GM06990 (cell line): ENCODE data around the gene DNAH1.

Source experiments
- DNase-seq: peaks from one replicate; pipeline ENCODE4 v3.0.0-alpha.2; 2011; ENCODE audit not compliant: insufficient read length; ENCODE audit errors: extremely low read depth
- H3K27me3 ChIP-seq: replicated peaks from 2 replicates; pipeline ENCODE4 v1.6.0; 2011; ENCODE audit warnings: low read length; ENCODE audit not compliant: control insufficient read depth, insufficient read depth
- H3K36me3 ChIP-seq: 2 replicates; pipeline ENCODE4 v1.5.1; 2011; ENCODE audit warnings: low read length; ENCODE audit not compliant: control insufficient read depth, insufficient read depth
- H3K4me3 ChIP-seq: replicated peaks from 2 replicates; pipeline ENCODE4 v1.5.1; 2011; ENCODE audit warnings: low read depth, mild to moderate bottlenecking, control low read depth, low read length
- TF ChIP-seq, protein P1 (sequence below): IDR thresholded peaks from 2 replicates; pipeline ENCODE4 v1.5.1; 2011; ENCODE audit warnings: low read length, control low read depth, mild to moderate bottlenecking, inconsistent platforms; ENCODE audit not compliant: insufficient read depth, poor library complexity, severe bottlenecking

DNAH1 gene

DNA sequence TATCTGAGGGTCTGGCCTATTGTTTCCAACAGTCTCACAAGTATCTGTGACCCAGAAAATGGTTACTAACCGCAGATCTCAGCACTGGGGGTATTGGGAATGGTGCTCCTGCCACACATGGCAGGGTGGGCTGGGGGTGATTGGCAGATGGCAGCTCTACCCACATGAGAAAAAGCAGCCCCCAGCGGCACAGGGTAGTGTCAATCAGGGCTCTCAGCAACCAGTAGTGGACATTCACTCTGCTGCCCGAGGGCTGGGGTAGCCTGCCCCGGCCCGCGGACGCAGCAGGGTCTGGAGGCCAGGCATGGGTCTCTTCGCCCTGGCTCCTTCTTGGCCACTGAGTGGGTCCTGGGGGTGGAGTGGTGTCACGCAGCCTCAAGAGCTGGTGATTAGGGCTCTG lies 8.6 kb downstream of the DNAH1 start:
- no peaks in the 10 kb centered on the region for H3K27me3 ChIP-seq
- no peaks in the 10 kb centered on the region for H3K36me3 ChIP-seq
- TF ChIP-seq, protein P1, sequence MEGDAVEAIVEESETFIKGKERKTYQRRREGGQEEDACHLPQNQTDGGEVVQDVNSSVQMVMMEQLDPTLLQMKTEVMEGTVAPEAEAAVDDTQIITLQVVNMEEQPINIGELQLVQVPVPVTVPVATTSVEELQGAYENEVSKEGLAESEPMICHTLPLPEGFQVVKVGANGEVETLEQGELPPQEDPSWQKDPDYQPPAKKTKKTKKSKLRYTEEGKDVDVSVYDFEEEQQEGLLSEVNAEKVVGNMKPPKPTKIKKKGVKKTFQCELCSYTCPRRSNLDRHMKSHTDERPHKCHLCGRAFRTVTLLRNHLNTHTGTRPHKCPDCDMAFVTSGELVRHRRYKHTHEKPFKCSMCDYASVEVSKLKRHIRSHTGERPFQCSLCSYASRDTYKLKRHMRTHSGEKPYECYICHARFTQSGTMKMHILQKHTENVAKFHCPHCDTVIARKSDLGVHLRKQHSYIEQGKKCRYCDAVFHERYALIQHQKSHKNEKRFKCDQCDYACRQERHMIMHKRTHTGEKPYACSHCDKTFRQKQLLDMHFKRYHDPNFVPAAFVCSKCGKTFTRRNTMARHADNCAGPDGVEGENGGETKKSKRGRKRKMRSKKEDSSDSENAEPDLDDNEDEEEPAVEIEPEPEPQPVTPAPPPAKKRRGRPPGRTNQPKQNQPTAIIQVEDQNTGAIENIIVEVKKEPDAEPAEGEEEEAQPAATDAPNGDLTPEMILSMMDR: no peak
- no peak overlapping the region for H3K4me3 ChIP-seq
- DNase-seq: no peak

DNA sequence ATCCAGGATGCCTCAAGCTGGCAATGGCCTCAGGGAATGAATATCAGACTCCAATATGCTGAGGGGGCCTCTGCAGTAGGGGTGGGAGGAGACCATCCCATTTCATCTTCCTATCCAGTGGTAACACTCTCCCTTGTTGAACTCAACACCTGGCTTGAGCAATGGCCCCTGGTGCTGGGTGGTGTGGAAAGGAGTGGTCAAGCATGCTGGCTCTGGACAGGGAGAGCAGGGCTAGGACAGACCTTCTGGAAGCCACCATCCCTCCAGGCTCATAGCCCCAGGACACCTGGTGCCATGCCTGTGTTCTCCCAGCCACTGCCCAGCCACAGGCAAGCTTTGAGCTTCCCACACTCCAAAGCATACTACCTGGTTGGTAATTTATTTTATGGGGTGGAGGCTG lies 9.6 kb downstream of the DNAH1 start:
- H3K27me3 ChIP-seq: no peaks in the 10 kb centered on the region
- TF ChIP-seq, protein P1: no peak
- no peak for DNase-seq
- H3K36me3 ChIP-seq: no peaks in the 10 kb centered on the region
- no peak overlapping the region for H3K4me3 ChIP-seq

DNA sequence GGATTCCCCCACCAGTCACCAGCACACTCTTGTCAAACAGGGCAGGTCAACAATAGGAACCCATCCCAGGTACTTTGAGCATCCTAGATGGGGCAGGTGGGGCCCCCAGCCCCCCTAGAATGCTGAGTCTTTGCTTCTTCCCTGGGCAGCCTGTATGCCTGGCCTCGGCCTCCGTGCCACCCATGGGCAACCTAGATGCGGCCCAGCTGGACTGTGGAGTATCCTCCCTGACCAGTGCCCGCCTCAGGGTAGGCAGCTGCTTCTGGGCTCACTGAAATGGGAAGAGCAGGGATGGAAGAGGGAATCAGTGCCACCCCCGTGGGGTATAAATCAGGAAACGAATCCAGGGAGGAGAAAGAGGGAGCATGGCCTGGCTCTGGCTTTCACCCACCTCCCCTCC lies 10.9 kb downstream of the DNAH1 start:
- no peaks in the 10 kb centered on the region for H3K27me3 ChIP-seq
- no peak for DNase-seq
- H3K4me3 ChIP-seq: no peak overlapping the region
- TF ChIP-seq, protein P1: no peak
- peaks cover under 1% of the 10 kb centered on the region for H3K36me3 ChIP-seq

DNA sequence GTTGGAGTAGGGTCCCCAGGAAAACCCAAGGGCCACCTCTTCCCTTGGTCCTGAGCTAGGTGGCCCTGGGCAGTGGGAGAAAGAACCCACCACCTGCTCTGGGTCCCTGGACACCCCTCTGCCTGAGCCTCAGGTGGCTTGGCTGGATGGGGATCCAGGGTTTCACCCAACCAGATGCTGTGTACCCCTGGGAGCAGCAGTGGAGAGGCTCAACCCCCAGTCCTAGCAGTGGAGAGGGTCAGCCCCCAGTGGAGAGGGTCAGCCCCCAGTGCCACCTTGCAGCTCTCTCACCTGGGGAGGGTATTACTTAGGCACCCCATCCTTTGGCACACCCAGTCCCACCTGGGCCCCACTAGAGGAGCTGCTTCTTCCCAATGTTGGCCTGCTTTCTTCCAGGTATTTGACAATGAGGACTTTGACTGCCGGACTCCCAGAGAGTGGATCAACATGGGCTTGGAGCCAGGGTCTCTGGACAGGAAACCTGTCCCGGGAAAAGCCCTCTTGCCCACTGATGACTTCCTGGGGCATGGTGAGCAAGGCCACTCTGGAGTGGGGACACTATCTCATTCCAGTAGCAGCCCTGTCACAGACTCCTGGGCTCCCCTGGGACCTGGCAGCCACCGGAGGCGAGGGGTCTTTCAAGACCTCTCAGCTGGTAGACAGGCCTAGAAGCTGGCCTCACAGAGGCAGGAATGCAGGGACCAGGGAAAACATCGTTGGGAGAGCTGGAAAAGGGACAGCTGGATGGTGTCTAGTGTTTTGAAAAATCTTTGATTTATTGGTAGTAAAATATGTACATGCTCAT lies 11.6 kb downstream of the DNAH1 start:
- peaks cover 3% of the 10 kb centered on the region for H3K36me3 ChIP-seq
- no peaks in the 10 kb centered on the region for H3K27me3 ChIP-seq
- H3K4me3 ChIP-seq: no peak overlapping the region
- no peak for DNase-seq
- TF ChIP-seq, protein P1: no peak

DNA sequence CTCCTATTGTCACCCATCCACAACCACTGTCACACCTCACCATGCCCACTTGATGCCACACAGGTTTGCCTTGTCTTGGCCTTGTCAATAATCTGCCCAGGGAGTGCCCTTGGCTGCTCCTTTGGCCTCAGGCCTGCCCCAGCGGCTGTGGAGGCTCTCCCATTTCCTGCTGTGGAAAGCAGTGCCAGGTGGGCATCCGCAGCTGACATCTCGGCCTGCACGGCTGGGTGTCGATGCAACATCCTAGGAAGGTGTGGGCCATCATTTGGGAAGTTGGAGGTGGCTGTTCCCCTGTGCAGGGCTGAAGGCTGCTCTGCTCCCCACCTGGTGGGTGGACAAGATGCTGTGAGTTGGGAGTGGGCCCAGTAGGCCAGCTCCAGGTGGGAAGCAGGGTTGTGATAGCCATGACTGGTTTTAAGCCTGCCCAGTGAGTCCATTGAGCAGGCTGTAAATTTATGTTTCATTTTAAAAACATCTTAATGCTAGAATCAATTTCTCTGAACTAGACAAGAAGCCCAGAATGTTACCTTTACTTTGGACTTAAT lies 12.5 kb downstream of the DNAH1 start:
- TF ChIP-seq, protein P1: no peak
- H3K27me3 ChIP-seq: no peaks in the 10 kb centered on the region
- DNase-seq: no peak
- H3K36me3 ChIP-seq: peaks cover 3% of the 10 kb centered on the region
- no peak overlapping the region for H3K4me3 ChIP-seq
